Measurements from ENCODE around the gene DLK1. TPM values are rescaled to one million over a fixed set of nuclear protein-coding genes. Genes with fewer than 3 reads are reported as not detected.

Gene DLK1
- total and polyA plus RNA-seq, 2 of the 13 experiments (the other 11 are each of a cell fraction or from before 2014, with no cell fraction given) = 95.5 to 312 TPM

- no peak for TF ChIP-seq ARID5B (CRISPR knock-in tag; IDR thresholded peaks at IDR 0.05)
- no peak for TF ChIP-seq FOXA1 (IDR thresholded peaks at IDR 0.05)
- peak; percentile 57 for TF ChIP-seq FOXA1 (CRISPR knock-in tag; IDR thresholded peaks at IDR 0.05)
- TF ChIP-seq ZNF501 (CRISPR knock-in tag; IDR thresholded peaks at IDR 0.05) = 0 out of 2 replicates have a peak, but pooled peaks have one; percentile 35
- TF ChIP-seq FOSL2 (CRISPR knock-in tag; IDR thresholded peaks at IDR 0.05) = peak; percentile 70; the same call in 1 of the 2 replicates
- peak; percentile 27; the same call in 1 of the 2 replicates for TF ChIP-seq CTCF (CRISPR knock-in tag; IDR thresholded peaks at IDR 0.05)
- TF ChIP-seq CEBPG (CRISPR knock-in tag; IDR thresholded peaks at IDR 0.05) = peak; percentile 25; the same call in 1 of the 2 replicates
- TF ChIP-seq IRX3 (CRISPR knock-in tag; IDR thresholded peaks at IDR 0.05; ENCODE audit: borderline replicate concordance, low read depth) = no peak
Measured at GRCh38 chr14:100747021-100747586, 20.4 kb downstream of the DLK1 start (continued).

- no peak overlapping the region for H2AFZ ChIP-seq (ENCODE audit: low read length)
- H3K9me3 ChIP-seq (ENCODE audit: low read length) = no peaks in the 10 kb centered on the region
- H3K79me2 ChIP-seq (ENCODE audit: insufficient read depth, low read length) = no peaks in the 10 kb centered on the region
- in situ Hi-C loops (cut with HindIII; ENCODE audit: extremely low pct_ligation_motif_present, low pct_unique_long_range_greater_than_20kb) (no loop called here), intact Hi-C loops (cut with micrococcal nuclease; ENCODE audit: unreplicated experiment) (no loop called here)
- DNase-seq (ENCODE audit: low spot score) (no peak), ATAC-seq (no peak), FAIRE-seq (no peak)
- peaks cover 61% of the 10 kb centered on the region for H3K4me1 ChIP-seq (ENCODE audit: insufficient read depth, low read length)
- no TSS peak for BruUV-seq (replicated peaks)
- CTCF ChIA-PET (ENCODE audit: low intra/inter-chr PET ratio, low total read pairs) = no interaction called here
- no peaks in the 10 kb centered on the region for H3K27me3 ChIP-seq (ENCODE audit: control insufficient read depth in 1 of 2, insufficient read depth in 2 of 2, low read length in 2 of 2)
- TF ChIP-seq THAP7 (CRISPR knock-in tag; IDR thresholded peaks at IDR 0.05) (no peak), MAF1 (CRISPR knock-in tag; IDR thresholded peaks at IDR 0.05; ENCODE audit: borderline replicate concordance) (no peak)
- no peak overlapping the region for H3K9ac ChIP-seq (ENCODE audit: insufficient read depth, low read depth, low read length)
- no peaks in the 10 kb centered on the region for H3K36me3 ChIP-seq (replicated peaks in 1 of 2; ENCODE audit: control insufficient read depth in 1 of 2, insufficient read depth in 2 of 2, low read length in 2 of 2)
- no peaks in the 10 kb centered on the region for H4K20me1 ChIP-seq (ENCODE audit: insufficient read depth, low read length)
- POLR2A ChIA-PET = no interaction called here
- WGBS (ENCODE audit: low lambda C conversion rate) = 99% methylated on average over 7 of the region's 8 CpGs
- H3K4me3 ChIP-seq (replicated peaks in 1 of 3; ENCODE audit: insufficient read depth in 1 of 3, low read depth in 2 of 3, low read length in 3 of 3) = no peak overlapping the region
- H3K4me2 ChIP-seq (ENCODE audit: low read depth, low read length) = no peak overlapping the region
- H3K27ac ChIP-seq (ENCODE audit: extremely low read length, insufficient read depth, low read length) = no peak overlapping the region
Measured at GRCh38 chr14:100747736-100748135, 21.0 kb downstream of the DLK1 start.
